Measurements from ENCODE around the gene HSD17B2.

DNA sequence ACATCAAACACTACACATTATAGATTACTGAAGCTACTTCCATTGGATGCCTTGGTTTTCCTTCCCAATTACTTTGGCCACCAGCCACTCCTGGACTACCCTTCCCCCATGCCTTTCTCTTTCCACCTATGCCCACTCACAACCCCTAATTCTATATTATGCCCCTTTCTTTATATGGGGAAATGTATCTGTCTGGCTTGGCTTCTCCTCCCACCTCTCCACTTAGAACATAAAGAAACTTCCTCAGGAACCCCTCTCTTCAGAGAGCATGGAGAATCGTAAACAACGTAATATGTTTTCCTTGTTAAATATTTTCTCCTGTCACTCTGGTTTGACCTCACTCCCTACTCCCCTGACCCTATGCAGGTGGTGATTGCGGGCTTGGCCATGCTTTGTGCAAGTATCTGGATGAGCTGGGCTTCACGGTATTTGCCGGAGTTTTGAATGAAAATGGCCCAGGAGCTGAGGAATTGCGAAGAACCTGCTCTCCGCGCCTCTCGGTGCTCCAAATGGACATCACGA lies 32.8 kb downstream of the HSD17B2 start:
- TF ChIP-seq EZH2 (IDR thresholded peaks at IDR 0.05; ENCODE audit: low read length, missing control alignments), result no peak
- no peak for TF ChIP-seq CTCF (conservative IDR thresholded peaks at IDR 0.05 in 1 of 2, IDR thresholded peaks at IDR 0.05 in 1 of 2; ENCODE audit: low read depth in 1 of 2, low read length in 2 of 2)
